SU-DHL-6 (cell line): ENCODE results near the gene PIK3C2G.

Experiments used
- EZH2phosphoT487 ChIP-seq: fragments of 200-600 bp; sonication (generic), shearing (Covaris generic); conservative IDR thresholded peaks from 2 replicates; pipeline ENCODE4 v1.6.1; 2018; ENCODE audit warnings: mild to moderate bottlenecking, antibody characterized with exemption, low read length, moderate library complexity, mixed read lengths
- TF ChIP-seq, protein P1 (sequence below): fragments of 200-600 bp; sonication (generic); IDR thresholded peaks from one replicate; pipeline ENCODE4 v1.5.1; 2017; ENCODE audit warnings: antibody characterized with exemption, mild to moderate bottlenecking, low read length, moderate library complexity; ENCODE audit not compliant: insufficient read depth, poor library complexity, severe bottlenecking

GRCh38 chr12:18294889-18295288, 33.6 kb downstream of the PIK3C2G start:
- TF ChIP-seq, protein P1, sequence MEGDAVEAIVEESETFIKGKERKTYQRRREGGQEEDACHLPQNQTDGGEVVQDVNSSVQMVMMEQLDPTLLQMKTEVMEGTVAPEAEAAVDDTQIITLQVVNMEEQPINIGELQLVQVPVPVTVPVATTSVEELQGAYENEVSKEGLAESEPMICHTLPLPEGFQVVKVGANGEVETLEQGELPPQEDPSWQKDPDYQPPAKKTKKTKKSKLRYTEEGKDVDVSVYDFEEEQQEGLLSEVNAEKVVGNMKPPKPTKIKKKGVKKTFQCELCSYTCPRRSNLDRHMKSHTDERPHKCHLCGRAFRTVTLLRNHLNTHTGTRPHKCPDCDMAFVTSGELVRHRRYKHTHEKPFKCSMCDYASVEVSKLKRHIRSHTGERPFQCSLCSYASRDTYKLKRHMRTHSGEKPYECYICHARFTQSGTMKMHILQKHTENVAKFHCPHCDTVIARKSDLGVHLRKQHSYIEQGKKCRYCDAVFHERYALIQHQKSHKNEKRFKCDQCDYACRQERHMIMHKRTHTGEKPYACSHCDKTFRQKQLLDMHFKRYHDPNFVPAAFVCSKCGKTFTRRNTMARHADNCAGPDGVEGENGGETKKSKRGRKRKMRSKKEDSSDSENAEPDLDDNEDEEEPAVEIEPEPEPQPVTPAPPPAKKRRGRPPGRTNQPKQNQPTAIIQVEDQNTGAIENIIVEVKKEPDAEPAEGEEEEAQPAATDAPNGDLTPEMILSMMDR, result no peak
- TF ChIP-seq EZH2phosphoT487, result no peak
